SU-DHL-6 (cell line): ENCODE measurements around the gene TMEM40.

Experiments
- EZH2phosphoT487 ChIP-seq: fragments of 200-600 bp; sonication (generic), shearing (Covaris generic); conservative IDR thresholded peaks from 2 replicates; pipeline ENCODE4 v1.6.1; 2018; ENCODE audit warnings: mild to moderate bottlenecking, antibody characterized with exemption, low read length, moderate library complexity, mixed read lengths
- TF ChIP-seq, protein P1 (sequence below): fragments of 200-600 bp; sonication (generic); IDR thresholded peaks from one replicate; pipeline ENCODE4 v1.5.1; 2017; ENCODE audit warnings: antibody characterized with exemption, mild to moderate bottlenecking, low read length, moderate library complexity; ENCODE audit not compliant: insufficient read depth, poor library complexity, severe bottlenecking

GRCh38 chr3:12708584-12709192, 50.4 kb downstream of the TMEM40 start:
- TF ChIP-seq, protein P1, sequence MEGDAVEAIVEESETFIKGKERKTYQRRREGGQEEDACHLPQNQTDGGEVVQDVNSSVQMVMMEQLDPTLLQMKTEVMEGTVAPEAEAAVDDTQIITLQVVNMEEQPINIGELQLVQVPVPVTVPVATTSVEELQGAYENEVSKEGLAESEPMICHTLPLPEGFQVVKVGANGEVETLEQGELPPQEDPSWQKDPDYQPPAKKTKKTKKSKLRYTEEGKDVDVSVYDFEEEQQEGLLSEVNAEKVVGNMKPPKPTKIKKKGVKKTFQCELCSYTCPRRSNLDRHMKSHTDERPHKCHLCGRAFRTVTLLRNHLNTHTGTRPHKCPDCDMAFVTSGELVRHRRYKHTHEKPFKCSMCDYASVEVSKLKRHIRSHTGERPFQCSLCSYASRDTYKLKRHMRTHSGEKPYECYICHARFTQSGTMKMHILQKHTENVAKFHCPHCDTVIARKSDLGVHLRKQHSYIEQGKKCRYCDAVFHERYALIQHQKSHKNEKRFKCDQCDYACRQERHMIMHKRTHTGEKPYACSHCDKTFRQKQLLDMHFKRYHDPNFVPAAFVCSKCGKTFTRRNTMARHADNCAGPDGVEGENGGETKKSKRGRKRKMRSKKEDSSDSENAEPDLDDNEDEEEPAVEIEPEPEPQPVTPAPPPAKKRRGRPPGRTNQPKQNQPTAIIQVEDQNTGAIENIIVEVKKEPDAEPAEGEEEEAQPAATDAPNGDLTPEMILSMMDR = no peak
- no peak for TF ChIP-seq EZH2phosphoT487
